ENCODE measurements around the gene EMP2.

DNA sequence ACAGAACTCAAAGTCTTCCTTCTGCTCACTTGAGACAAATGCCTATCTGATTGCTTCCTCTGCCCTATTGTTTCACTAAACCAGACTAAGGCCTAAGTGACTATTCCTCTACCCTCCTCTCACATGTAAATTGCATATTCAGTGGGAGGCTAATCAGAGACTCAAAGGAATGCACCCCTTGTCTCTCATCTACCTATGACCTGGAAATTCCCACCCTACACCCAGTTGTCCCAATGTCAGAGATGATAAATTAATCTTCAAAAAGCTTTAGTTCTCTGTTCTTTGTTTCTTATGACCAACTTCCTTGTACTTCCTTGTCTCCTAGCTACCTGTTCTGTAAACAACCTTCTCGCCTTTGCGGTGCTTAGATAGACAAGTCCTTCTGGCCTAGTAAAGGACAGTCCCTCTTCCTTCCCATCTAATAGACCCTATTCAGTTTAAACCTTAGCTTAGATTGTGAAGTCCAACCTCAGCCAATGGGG is 76.0 kb downstream of the EMP2 start:
- TF ChIP-seq CTCF (IDR thresholded peaks at IDR 0.05), result no peak
- TF ChIP-seq POLR2A (IDR thresholded peaks at IDR 0.05), result no peak

All from esophagus squamous epithelium (tissue), 4 donors.